WTC11 (cell line): ENCODE results near the gene SAE1. TPM values are rescaled to one million over a fixed set of nuclear protein-coding genes. Genes with fewer than 3 reads are reported as not detected.

ENCODE experiments used
- ATAC-seq: fragments of 200-7000 bp; cut with Tn5 transposase; 2 replicates; pipeline ENCODE4 v1.10.0; 2021; ENCODE audit warnings: mild to moderate bottlenecking, moderate library complexity
- CTCF ChIA-PET: fragments of 300-600 bp; sonication (Branson Sonifier 250); formaldehyde crosslinking; loops from one replicate; lab custom pipeline; 2021; ENCODE audit warnings: antibody characterized with exemption; lab: Charles Lee
- POLR2A ChIA-PET: fragments of 350-600 bp; sonication (Branson Sonifier 250); formaldehyde crosslinking; loops from one replicate; lab custom pipeline; 2021; ENCODE audit warnings: antibody characterized with exemption; lab: Charles Lee
- DNase-seq: peaks from one replicate; pipeline ENCODE4 v3.0.0; 2021; ENCODE audit warnings: low spot score
- H3K27ac Mint-ChIP-seq: 2 replicates; pipeline ENCODE4 v1.8.0; 2021; ENCODE audit warnings: mixed read lengths
- H3K27me3 Mint-ChIP-seq: 2 replicates; pipeline ENCODE4 v1.8.0; 2021; ENCODE audit warnings: low read depth, mild to moderate bottlenecking, moderate library complexity, mixed read lengths
- H3K36me3 Mint-ChIP-seq: 2 replicates; pipeline ENCODE4 v1.8.0; 2021; ENCODE audit warnings: mixed read lengths
- H3K4me1 Mint-ChIP-seq: 2 replicates; pipeline ENCODE4 v1.8.0; 2022; ENCODE audit warnings: mixed read lengths
- H3K4me3 Mint-ChIP-seq: 2 replicates; pipeline ENCODE4 v1.8.0; 2021; ENCODE audit warnings: mild to moderate bottlenecking, moderate library complexity, mixed read lengths
- H3K9me3 Mint-ChIP-seq: 2 replicates; pipeline ENCODE4 v1.8.0; 2021; ENCODE audit warnings: mixed read lengths
- ATF6 ChIP-seq: sonication (generic); formaldehyde crosslinking; IDR thresholded peaks from 2 replicates; pipeline ENCODE4 v1.8.1; 2023; ENCODE audit warnings: mild to moderate bottlenecking, missing genetic modification reagents
- CTCF ChIP-seq: fragments of 200-600 bp; IDR thresholded peaks from 2 replicates; pipeline ENCODE4 v1.8.0; 2022; ENCODE audit warnings: antibody characterized with exemption
- ETV6 ChIP-seq: sonication (generic); formaldehyde crosslinking; IDR thresholded peaks from 2 replicates; pipeline ENCODE4 v1.8.1; 2022; ENCODE audit warnings: mild to moderate bottlenecking, missing genetic modification reagents
- GABPB1 ChIP-seq: sonication (generic); formaldehyde crosslinking; IDR thresholded peaks from 2 replicates; pipeline ENCODE4 v1.8.1; 2023; ENCODE audit warnings: mild to moderate bottlenecking, missing genetic modification reagents
- GTF2I ChIP-seq: fragments of 250-450 bp; sonication (Bioruptor Pico); conservative IDR thresholded peaks from 2 replicates; pipeline ENCODE4 v1.4.0; 2021; ENCODE audit warnings: mild to moderate bottlenecking
- HMGA2 ChIP-seq: fragments of 250-450 bp; sonication (Bioruptor Pico); IDR thresholded peaks from 2 replicates; pipeline ENCODE4 v1.4.0; 2021; ENCODE audit warnings: mild to moderate bottlenecking, moderate library complexity
- KAT7 ChIP-seq: sonication (generic); formaldehyde crosslinking; IDR thresholded peaks from 2 replicates; pipeline ENCODE4 v1.8.1; 2023; ENCODE audit warnings: missing genetic modification reagents, mild to moderate bottlenecking, borderline replicate concordance
- NFE2L1 ChIP-seq: sonication (generic); formaldehyde crosslinking; IDR thresholded peaks from 2 replicates; pipeline ENCODE4 v1.8.1; 2023; ENCODE audit warnings: missing genetic modification reagents
- NFYB ChIP-seq: sonication (generic); formaldehyde crosslinking; conservative IDR thresholded peaks from 2 replicates; pipeline ENCODE4 v1.8.0; 2022; ENCODE audit warnings: low read depth, missing genetic modification reagents
- NR3C1 ChIP-seq: sonication (generic); formaldehyde crosslinking; conservative IDR thresholded peaks from 2 replicates; pipeline ENCODE4 v1.8.1; 2023; ENCODE audit warnings: low read depth, mild to moderate bottlenecking, missing genetic modification reagents
- SMAD4 ChIP-seq: sonication (generic); formaldehyde crosslinking; IDR thresholded peaks from 2 replicates; pipeline ENCODE4 v1.8.0; 2022; ENCODE audit warnings: mild to moderate bottlenecking, missing genetic modification reagents
- TCF7 ChIP-seq: sonication (generic); formaldehyde crosslinking; IDR thresholded peaks from 2 replicates; pipeline ENCODE4 v1.8.0; 2022; ENCODE audit warnings: mild to moderate bottlenecking, low read depth, missing genetic modification reagents, moderate library complexity
- ZNF232 ChIP-seq: sonication (generic); formaldehyde crosslinking; IDR thresholded peaks from 2 replicates; pipeline ENCODE4 v1.8.0; 2022; ENCODE audit warnings: mild to moderate bottlenecking, missing genetic modification reagents
- ZNF263 ChIP-seq: sonication (generic); formaldehyde crosslinking; IDR thresholded peaks from 2 replicates; pipeline ENCODE4 v1.8.1; 2022; ENCODE audit warnings: low read depth, mild to moderate bottlenecking, moderate library complexity, missing genetic modification reagents
- ZNF317 ChIP-seq: sonication (generic); formaldehyde crosslinking; IDR thresholded peaks from 2 replicates; pipeline ENCODE4 v1.8.1; 2023; ENCODE audit warnings: low read depth, mild to moderate bottlenecking, moderate library complexity, missing genetic modification reagents, borderline replicate concordance
- ZSCAN18 ChIP-seq: fragments of 250-450 bp; sonication (Bioruptor Pico); IDR thresholded peaks from 2 replicates; pipeline ENCODE4 v2.1.2; 2022; ENCODE audit warnings: mild to moderate bottlenecking, moderate library complexity
- total RNA-seq: library from RNA; stranded (reverse); gene quantifications from 3 replicates; pipeline ENCODE4 v1.2.3, GENCODE V29; 2021
- TF ChIP-seq, protein P1 (sequence below): sonication (generic); formaldehyde crosslinking; IDR thresholded peaks from 2 replicates; pipeline ENCODE4 v1.8.0; 2022; ENCODE audit warnings: missing genetic modification reagents
- TF ChIP-seq, protein P2 (sequence below): fragments of 250-450 bp; sonication (Bioruptor Pico); IDR thresholded peaks from 2 replicates; pipeline ENCODE4 v1.9.0; 2021; ENCODE audit warnings: mild to moderate bottlenecking
- TF ChIP-seq, protein P3 (sequence below): sonication (generic); formaldehyde crosslinking; IDR thresholded peaks from 2 replicates; pipeline ENCODE4 v1.8.0; 2023; ENCODE audit warnings: missing genetic modification reagents

Gene SAE1
- total RNA-seq, 1 experiment from 2014 or later, result 224 TPM

DNA sequence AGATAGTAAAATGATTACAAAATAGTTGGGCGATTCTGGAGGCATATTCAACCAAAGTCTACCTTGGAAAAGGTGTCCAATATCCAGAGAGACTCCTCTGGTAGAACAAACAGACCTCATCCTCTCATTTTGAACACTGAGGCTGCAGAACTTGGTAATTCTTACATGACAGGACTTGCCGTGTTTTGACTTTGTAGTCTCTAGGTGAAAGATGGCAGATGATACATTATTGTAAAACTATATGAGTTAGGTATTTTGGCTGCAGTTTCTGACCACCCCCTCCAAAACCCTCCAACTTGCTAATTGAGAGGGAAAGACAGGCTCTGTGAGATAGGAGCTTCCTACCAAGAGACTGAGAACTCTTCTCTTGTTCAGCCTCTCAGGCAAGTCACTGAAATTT, 22.6 kb downstream of the SAE1 start:
- POLR2A ChIA-PET, result no interaction called here
- H3K4me1 Mint-ChIP-seq, result peaks cover 42% of the 10 kb centered on the region
- peak overlapping the region; percentile 86; the same call in 1 of the 2 replicates for H3K27ac Mint-ChIP-seq
- ATAC-seq (no peak), DNase-seq (no peak)
- H3K27me3 Mint-ChIP-seq, result no peaks in the 10 kb centered on the region
- H3K4me3 Mint-ChIP-seq, result no peak overlapping the region
- CTCF ChIA-PET, result no interaction called here
- peaks cover 77% of the 10 kb centered on the region for H3K36me3 Mint-ChIP-seq
- TF ChIP-seq GTF2I (CRISPR knock-in tag) (no peak), SMAD4 (CRISPR knock-in tag) (no peak), CTCF (no peak), NR3C1 (CRISPR knock-in tag) (no peak), ZNF263 (CRISPR knock-in tag) (no peak), ZSCAN18 (no peak)
- TF ChIP-seq, protein P1, sequence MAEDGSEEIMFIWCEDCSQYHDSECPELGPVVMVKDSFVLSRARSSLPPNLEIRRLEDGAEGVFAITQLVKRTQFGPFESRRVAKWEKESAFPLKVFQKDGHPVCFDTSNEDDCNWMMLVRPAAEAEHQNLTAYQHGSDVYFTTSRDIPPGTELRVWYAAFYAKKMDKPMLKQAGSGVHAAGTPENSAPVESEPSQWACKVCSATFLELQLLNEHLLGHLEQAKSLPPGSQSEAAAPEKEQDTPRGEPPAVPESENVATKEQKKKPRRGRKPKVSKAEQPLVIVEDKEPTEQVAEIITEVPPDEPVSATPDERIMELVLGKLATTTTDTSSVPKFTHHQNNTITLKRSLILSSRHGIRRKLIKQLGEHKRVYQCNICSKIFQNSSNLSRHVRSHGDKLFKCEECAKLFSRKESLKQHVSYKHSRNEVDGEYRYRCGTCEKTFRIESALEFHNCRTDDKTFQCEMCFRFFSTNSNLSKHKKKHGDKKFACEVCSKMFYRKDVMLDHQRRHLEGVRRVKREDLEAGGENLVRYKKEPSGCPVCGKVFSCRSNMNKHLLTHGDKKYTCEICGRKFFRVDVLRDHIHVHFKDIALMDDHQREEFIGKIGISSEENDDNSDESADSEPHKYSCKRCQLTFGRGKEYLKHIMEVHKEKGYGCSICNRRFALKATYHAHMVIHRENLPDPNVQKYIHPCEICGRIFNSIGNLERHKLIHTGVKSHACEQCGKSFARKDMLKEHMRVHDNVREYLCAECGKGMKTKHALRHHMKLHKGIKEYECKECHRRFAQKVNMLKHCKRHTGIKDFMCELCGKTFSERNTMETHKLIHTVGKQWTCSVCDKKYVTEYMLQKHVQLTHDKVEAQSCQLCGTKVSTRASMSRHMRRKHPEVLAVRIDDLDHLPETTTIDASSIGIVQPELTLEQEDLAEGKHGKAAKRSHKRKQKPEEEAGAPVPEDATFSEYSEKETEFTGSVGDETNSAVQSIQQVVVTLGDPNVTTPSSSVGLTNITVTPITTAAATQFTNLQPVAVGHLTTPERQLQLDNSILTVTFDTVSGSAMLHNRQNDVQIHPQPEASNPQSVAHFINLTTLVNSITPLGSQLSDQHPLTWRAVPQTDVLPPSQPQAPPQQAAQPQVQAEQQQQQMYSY (CRISPR knock-in tag), result no peak
- TF ChIP-seq, protein P2, sequence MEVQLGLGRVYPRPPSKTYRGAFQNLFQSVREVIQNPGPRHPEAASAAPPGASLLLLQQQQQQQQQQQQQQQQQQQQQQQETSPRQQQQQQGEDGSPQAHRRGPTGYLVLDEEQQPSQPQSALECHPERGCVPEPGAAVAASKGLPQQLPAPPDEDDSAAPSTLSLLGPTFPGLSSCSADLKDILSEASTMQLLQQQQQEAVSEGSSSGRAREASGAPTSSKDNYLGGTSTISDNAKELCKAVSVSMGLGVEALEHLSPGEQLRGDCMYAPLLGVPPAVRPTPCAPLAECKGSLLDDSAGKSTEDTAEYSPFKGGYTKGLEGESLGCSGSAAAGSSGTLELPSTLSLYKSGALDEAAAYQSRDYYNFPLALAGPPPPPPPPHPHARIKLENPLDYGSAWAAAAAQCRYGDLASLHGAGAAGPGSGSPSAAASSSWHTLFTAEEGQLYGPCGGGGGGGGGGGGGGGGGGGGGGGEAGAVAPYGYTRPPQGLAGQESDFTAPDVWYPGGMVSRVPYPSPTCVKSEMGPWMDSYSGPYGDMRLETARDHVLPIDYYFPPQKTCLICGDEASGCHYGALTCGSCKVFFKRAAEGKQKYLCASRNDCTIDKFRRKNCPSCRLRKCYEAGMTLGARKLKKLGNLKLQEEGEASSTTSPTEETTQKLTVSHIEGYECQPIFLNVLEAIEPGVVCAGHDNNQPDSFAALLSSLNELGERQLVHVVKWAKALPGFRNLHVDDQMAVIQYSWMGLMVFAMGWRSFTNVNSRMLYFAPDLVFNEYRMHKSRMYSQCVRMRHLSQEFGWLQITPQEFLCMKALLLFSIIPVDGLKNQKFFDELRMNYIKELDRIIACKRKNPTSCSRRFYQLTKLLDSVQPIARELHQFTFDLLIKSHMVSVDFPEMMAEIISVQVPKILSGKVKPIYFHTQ, result no peak
- H3K9me3 Mint-ChIP-seq, result no peaks in the 10 kb centered on the region

DNA sequence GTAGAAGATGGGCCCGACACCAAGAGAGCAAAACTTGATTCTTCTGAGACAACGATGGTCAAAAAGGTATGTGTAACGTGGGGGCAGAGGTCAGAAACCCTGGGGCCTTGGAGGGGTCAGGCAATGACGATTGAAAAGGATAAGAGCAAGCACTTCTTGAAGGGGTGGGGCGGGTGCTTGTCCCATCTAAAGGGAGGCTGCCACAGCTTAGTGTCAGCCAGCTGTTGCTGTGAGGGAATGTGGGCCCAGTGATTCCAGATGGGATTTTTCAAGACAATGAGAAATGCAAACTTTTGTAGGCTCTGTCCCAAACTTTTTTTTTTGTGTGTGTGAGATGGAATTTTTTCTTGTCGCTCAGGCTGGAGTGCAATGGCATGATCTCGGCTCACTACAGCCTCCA, 24.5 kb downstream of the SAE1 start:
- H3K4me1 Mint-ChIP-seq, result peaks cover 53% of the 10 kb centered on the region
- POLR2A ChIA-PET, result no interaction called here
- no peaks in the 10 kb centered on the region for H3K27me3 Mint-ChIP-seq
- H3K27ac Mint-ChIP-seq, result peak overlapping the region; percentile 97
- CTCF ChIA-PET, result no interaction called here
- no peaks in the 10 kb centered on the region for H3K9me3 Mint-ChIP-seq
- ATAC-seq (no peak), DNase-seq (no peak)
- peaks cover 73% of the 10 kb centered on the region for H3K36me3 Mint-ChIP-seq
- no peak overlapping the region for H3K4me3 Mint-ChIP-seq
- TF ChIP-seq GABPB1 (CRISPR knock-in tag), result no peak
- TF ChIP-seq, protein P1 (CRISPR knock-in tag), result no peak
- TF ChIP-seq NFYB (CRISPR knock-in tag), result no peak
- TF ChIP-seq NR3C1 (CRISPR knock-in tag), result no peak
- no peak for TF ChIP-seq ATF6 (CRISPR knock-in tag)
- TF ChIP-seq KAT7 (CRISPR knock-in tag), result no peak
- TF ChIP-seq, protein P3, sequence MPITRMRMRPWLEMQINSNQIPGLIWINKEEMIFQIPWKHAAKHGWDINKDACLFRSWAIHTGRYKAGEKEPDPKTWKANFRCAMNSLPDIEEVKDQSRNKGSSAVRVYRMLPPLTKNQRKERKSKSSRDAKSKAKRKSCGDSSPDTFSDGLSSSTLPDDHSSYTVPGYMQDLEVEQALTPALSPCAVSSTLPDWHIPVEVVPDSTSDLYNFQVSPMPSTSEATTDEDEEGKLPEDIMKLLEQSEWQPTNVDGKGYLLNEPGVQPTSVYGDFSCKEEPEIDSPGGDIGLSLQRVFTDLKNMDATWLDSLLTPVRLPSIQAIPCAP, result no peak
- TF ChIP-seq TCF7, result no peak
- TF ChIP-seq HMGA2 (CRISPR knock-in tag), result no peak
- TF ChIP-seq ZNF317, result no peak
- TF ChIP-seq ETV6 (CRISPR knock-in tag), result no peak
- no peak for TF ChIP-seq GTF2I (CRISPR knock-in tag)
- TF ChIP-seq NFE2L1, result no peak
- no peak for TF ChIP-seq ZNF232 (CRISPR knock-in tag)
